ENCODE results near the gene FAM222B. TPM values are rescaled to one million over a fixed set of nuclear protein-coding genes. Genes with fewer than 3 reads are reported as not detected.
A peak's percentile ranks its signal among the peaks of the same experiment; 100 is the strongest.

FAM222B gene
- total RNA-seq, 1 experiment from 2014 or later, result 94.6 TPM

DNA sequence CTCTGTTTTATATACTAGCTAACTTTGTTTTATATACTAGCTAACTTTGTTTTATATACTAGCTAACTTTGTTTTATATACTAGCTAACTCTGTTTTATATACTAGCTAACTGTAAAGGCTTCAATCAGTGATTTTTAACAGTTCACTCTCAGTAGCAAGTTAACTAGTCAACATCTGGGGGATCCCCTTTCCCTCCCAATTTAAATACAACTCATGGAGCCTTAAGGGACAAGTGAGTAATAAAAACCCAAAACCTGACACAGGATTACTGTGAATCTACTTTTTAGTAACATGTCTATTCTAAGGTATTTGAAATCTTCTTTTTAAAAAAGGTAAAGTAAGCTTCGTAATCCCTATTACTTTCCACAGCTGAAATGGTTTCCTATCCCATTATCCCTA is 32.2 kb downstream of the FAM222B start (continued):
- TF ChIP-seq, protein P1, sequence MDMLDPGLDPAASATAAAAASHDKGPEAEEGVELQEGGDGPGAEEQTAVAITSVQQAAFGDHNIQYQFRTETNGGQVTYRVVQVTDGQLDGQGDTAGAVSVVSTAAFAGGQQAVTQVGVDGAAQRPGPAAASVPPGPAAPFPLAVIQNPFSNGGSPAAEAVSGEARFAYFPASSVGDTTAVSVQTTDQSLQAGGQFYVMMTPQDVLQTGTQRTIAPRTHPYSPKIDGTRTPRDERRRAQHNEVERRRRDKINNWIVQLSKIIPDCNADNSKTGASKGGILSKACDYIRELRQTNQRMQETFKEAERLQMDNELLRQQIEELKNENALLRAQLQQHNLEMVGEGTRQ (CRISPR knock-in tag; IDR thresholded peaks at IDR 0.05), result no peak
- TF ChIP-seq NR2C2 (CRISPR knock-in tag; IDR thresholded peaks at IDR 0.05) (no peak), ZNF396 (CRISPR knock-in tag; IDR thresholded peaks at IDR 0.05; ENCODE audit: borderline replicate concordance) (no peak), NFYB (CRISPR knock-in tag; conservative IDR thresholded peaks at IDR 0.05; ENCODE audit: low read depth) (no peak)

DNA sequence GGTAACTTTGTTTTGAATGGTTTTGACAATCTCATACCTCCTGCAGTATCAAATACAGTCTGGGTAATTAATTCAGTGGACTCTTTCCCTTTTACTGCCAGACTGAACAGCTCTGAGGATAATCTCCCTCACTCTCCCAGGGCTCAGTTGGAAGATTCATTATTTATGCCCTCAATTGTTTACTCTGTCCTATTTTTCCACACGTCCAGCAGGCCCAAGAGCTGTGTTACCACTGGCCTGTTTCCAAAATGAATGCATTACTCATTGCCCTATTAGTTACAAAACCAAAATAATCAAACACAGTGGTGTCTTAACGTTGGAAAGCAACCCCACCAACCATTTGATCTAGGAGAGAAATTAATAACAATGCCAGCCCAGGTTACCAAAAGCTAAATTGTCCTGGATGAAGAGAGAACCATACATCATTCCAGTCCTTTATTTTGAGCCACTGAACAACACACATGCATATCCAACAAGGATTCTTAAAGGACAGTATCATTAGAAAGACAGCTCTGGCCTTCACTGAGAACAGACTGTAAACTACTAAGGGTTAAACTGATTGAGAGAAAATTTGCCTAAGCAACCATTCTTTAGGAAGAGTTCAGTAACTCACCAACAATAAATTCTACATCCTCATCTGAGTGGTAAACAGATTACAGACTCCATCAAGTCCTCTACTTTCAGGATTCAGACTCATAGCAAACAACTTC is 34.5 kb downstream of the FAM222B start:
- H3K4me1 Mint-ChIP-seq, result peaks cover 55% of the 10 kb centered on the region
- H3K4me3 Mint-ChIP-seq, result peak overlapping the region; percentile 62
- H3K36me3 Mint-ChIP-seq, result peaks cover 37% of the 10 kb centered on the region
- H3K27ac Mint-ChIP-seq, result peak overlapping the region; percentile 100
- no peak for ATAC-seq
- POLR2A ChIA-PET, result interaction anchor here (0.5 to 1.2 kb wide), 3 partner anchors 39 to 1483 kb away, joined by 3 to 9 read pairs (median 7); partner anchors contain the start of gene BLMH
- TF ChIP-seq NFYB (CRISPR knock-in tag; conservative IDR thresholded peaks at IDR 0.05; ENCODE audit: low read depth) (no peak), ZNF317 (CRISPR knock-in tag; IDR thresholded peaks at IDR 0.05; ENCODE audit: borderline replicate concordance, low read depth) (no peak), JAZF1 (CRISPR knock-in tag; IDR thresholded peaks at IDR 0.05) (no peak), NR1H2 (CRISPR knock-in tag; IDR thresholded peaks at IDR 0.05) (no peak)
- TF ChIP-seq, protein P2, sequence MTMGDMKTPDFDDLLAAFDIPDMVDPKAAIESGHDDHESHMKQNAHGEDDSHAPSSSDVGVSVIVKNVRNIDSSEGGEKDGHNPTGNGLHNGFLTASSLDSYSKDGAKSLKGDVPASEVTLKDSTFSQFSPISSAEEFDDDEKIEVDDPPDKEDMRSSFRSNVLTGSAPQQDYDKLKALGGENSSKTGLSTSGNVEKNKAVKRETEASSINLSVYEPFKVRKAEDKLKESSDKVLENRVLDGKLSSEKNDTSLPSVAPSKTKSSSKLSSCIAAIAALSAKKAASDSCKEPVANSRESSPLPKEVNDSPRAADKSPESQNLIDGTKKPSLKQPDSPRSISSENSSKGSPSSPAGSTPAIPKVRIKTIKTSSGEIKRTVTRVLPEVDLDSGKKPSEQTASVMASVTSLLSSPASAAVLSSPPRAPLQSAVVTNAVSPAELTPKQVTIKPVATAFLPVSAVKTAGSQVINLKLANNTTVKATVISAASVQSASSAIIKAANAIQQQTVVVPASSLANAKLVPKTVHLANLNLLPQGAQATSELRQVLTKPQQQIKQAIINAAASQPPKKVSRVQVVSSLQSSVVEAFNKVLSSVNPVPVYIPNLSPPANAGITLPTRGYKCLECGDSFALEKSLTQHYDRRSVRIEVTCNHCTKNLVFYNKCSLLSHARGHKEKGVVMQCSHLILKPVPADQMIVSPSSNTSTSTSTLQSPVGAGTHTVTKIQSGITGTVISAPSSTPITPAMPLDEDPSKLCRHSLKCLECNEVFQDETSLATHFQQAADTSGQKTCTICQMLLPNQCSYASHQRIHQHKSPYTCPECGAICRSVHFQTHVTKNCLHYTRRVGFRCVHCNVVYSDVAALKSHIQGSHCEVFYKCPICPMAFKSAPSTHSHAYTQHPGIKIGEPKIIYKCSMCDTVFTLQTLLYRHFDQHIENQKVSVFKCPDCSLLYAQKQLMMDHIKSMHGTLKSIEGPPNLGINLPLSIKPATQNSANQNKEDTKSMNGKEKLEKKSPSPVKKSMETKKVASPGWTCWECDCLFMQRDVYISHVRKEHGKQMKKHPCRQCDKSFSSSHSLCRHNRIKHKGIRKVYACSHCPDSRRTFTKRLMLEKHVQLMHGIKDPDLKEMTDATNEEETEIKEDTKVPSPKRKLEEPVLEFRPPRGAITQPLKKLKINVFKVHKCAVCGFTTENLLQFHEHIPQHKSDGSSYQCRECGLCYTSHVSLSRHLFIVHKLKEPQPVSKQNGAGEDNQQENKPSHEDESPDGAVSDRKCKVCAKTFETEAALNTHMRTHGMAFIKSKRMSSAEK (CRISPR knock-in tag; IDR thresholded peaks at IDR 0.05; ENCODE audit: borderline replicate concordance), result no peak
- TF ChIP-seq, protein P3, sequence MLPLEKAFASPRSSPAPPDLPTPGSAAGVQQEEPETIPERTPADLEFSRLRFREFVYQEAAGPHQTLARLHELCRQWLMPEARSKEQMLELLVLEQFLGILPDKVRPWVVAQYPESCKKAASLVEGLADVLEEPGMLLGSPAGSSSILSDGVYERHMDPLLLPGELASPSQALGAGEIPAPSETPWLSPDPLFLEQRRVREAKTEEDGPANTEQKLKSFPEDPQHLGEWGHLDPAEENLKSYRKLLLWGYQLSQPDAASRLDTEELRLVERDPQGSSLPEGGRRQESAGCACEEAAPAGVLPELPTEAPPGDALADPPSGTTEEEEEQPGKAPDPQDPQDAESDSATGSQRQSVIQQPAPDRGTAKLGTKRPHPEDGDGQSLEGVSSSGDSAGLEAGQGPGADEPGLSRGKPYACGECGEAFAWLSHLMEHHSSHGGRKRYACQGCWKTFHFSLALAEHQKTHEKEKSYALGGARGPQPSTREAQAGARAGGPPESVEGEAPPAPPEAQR (CRISPR knock-in tag; IDR thresholded peaks at IDR 0.05), result no peak
- TF ChIP-seq, protein P4, sequence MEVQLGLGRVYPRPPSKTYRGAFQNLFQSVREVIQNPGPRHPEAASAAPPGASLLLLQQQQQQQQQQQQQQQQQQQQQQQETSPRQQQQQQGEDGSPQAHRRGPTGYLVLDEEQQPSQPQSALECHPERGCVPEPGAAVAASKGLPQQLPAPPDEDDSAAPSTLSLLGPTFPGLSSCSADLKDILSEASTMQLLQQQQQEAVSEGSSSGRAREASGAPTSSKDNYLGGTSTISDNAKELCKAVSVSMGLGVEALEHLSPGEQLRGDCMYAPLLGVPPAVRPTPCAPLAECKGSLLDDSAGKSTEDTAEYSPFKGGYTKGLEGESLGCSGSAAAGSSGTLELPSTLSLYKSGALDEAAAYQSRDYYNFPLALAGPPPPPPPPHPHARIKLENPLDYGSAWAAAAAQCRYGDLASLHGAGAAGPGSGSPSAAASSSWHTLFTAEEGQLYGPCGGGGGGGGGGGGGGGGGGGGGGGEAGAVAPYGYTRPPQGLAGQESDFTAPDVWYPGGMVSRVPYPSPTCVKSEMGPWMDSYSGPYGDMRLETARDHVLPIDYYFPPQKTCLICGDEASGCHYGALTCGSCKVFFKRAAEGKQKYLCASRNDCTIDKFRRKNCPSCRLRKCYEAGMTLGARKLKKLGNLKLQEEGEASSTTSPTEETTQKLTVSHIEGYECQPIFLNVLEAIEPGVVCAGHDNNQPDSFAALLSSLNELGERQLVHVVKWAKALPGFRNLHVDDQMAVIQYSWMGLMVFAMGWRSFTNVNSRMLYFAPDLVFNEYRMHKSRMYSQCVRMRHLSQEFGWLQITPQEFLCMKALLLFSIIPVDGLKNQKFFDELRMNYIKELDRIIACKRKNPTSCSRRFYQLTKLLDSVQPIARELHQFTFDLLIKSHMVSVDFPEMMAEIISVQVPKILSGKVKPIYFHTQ (CRISPR knock-in tag; IDR thresholded peaks at IDR 0.05), result no peak
- TF ChIP-seq, protein P5, sequence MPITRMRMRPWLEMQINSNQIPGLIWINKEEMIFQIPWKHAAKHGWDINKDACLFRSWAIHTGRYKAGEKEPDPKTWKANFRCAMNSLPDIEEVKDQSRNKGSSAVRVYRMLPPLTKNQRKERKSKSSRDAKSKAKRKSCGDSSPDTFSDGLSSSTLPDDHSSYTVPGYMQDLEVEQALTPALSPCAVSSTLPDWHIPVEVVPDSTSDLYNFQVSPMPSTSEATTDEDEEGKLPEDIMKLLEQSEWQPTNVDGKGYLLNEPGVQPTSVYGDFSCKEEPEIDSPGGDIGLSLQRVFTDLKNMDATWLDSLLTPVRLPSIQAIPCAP (CRISPR knock-in tag; IDR thresholded peaks at IDR 0.05), result no peak
- CTCF ChIA-PET, result interaction anchor here (0.5 to 3.2 kb wide), 11 partner anchors 9 to 81 kb away, joined by 3 to 23 read pairs (median 4); partner anchors contain the start of gene TLCD1
- no peak for DNase-seq (ENCODE audit: low spot score)
- no peaks in the 10 kb centered on the region for H3K9me3 Mint-ChIP-seq
- no peaks in the 10 kb centered on the region for H3K27me3 Mint-ChIP-seq (ENCODE audit: low read depth)

DNA sequence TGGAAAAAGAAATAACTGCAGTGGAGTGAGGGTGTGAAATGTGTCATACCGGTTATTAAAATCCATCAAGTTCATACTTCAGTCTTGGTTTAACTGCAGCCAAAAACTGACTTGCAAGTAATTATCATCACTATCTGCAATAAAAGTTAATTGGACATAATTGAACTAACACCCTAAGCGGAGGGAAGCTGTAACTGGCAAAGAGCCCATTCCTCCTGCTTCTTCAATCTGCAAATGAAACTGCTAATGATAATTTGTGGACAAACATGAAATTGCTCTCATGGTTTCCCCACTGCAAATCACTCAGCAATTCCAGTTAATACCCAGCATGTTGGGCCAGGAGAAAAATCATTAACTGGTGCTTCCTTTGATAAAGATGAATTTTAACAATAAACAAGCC is 46.5 kb downstream of the FAM222B start:
- POLR2A ChIA-PET, result no interaction called here
- CTCF ChIA-PET, result no interaction called here
- Mint-ChIP-seq H3K4me1 (0 out of 2 replicates have a peak, but pooled peaks cover 2% of the 10 kb centered on the region), H3K27ac (no peak overlapping the region), H3K36me3 (peaks cover 15% of the 10 kb centered on the region), H3K4me3 (no peak overlapping the region), H3K9me3 (no peaks in the 10 kb centered on the region), H3K27me3 (ENCODE audit: low read depth) (no peaks in the 10 kb centered on the region)
- ATAC-seq, result no peak
- DNase-seq (ENCODE audit: low spot score), result no peak
- TF ChIP-seq, protein P6, sequence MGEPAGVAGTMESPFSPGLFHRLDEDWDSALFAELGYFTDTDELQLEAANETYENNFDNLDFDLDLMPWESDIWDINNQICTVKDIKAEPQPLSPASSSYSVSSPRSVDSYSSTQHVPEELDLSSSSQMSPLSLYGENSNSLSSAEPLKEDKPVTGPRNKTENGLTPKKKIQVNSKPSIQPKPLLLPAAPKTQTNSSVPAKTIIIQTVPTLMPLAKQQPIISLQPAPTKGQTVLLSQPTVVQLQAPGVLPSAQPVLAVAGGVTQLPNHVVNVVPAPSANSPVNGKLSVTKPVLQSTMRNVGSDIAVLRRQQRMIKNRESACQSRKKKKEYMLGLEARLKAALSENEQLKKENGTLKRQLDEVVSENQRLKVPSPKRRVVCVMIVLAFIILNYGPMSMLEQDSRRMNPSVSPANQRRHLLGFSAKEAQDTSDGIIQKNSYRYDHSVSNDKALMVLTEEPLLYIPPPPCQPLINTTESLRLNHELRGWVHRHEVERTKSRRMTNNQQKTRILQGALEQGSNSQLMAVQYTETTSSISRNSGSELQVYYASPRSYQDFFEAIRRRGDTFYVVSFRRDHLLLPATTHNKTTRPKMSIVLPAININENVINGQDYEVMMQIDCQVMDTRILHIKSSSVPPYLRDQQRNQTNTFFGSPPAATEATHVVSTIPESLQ (CRISPR knock-in tag; IDR thresholded peaks at IDR 0.05), result no peak
- TF ChIP-seq TP53 (CRISPR knock-in tag; IDR thresholded peaks at IDR 0.05), result no peak

Measured in WTC11 (cell line).